Endothelial cell (in vitro differentiated cells): ENCODE measurements around the gene SLC37A1. TPM values are rescaled to one million over a fixed set of nuclear protein-coding genes. Genes with fewer than 3 reads are reported as not detected.

Source experiments
- DNase-seq: peaks from one replicate; pipeline ENCODE4 v3.0.0; 2021; ENCODE audit warnings: low spot score
- H3K27ac Mint-ChIP-seq: one replicate; pipeline ENCODE4 v1.8.0; 2021; ENCODE audit warnings: mixed read lengths, inconsistent platforms; ENCODE audit not compliant: unreplicated experiment
- H3K27me3 Mint-ChIP-seq: one replicate; pipeline ENCODE4 v1.8.0; 2021; ENCODE audit warnings: mild to moderate bottlenecking, moderate library complexity, mixed read lengths, inconsistent platforms; ENCODE audit not compliant: unreplicated experiment
- H3K36me3 Mint-ChIP-seq: one replicate; pipeline ENCODE4 v1.8.0; 2021; ENCODE audit warnings: mild to moderate bottlenecking, low read depth, mixed read lengths, inconsistent platforms; ENCODE audit not compliant: unreplicated experiment
- H3K4me1 Mint-ChIP-seq: one replicate; pipeline ENCODE4 v1.8.0; 2021; ENCODE audit warnings: mild to moderate bottlenecking, mixed read lengths, inconsistent platforms; ENCODE audit not compliant: unreplicated experiment
- H3K4me3 Mint-ChIP-seq: one replicate; pipeline ENCODE4 v1.8.0; 2021; ENCODE audit warnings: mild to moderate bottlenecking, mixed read lengths, inconsistent platforms; ENCODE audit not compliant: unreplicated experiment
- H3K9me3 Mint-ChIP-seq: one replicate; pipeline ENCODE4 v1.8.0; 2021; ENCODE audit warnings: mixed read lengths, inconsistent platforms; ENCODE audit not compliant: unreplicated experiment
- CTCF ChIP-seq: fragments of 200-600 bp; sonication (generic); IDR thresholded peaks from one replicate; pipeline ENCODE4 v1.5.0; 2021; ENCODE audit warnings: antibody characterized with exemption; ENCODE audit not compliant: unreplicated experiment
- total RNA-seq: library from RNA; stranded (reverse); fragmentation: NEBNext Ultra II Directional; extraction: Animal tissue kit (Norgen Biotek cat#: 25700); gene quantifications from one replicate; pipeline ENCODE4 v1.2.1, GENCODE V29; 2021; ENCODE audit not compliant: unreplicated experiment

The SLC37A1 gene
- total RNA-seq, 1 donor from 2014 or later = 12.3 TPM

- no peaks in the 10 kb centered on the region for H3K27me3 Mint-ChIP-seq
- no peak for TF ChIP-seq CTCF
- H3K4me1 Mint-ChIP-seq = no peaks in the 10 kb centered on the region
- no peak for DNase-seq
- no peaks in the 10 kb centered on the region for H3K36me3 Mint-ChIP-seq
- H3K9me3 Mint-ChIP-seq = no peaks in the 10 kb centered on the region
- no peak overlapping the region for H3K4me3 Mint-ChIP-seq
- H3K27ac Mint-ChIP-seq = no peak overlapping the region
Observed at GRCh38 chr21:42616941-42617340, 103.3 kb downstream of the SLC37A1 start.

- TF ChIP-seq CTCF = no peak
- Mint-ChIP-seq H3K27me3 (no peaks in the 10 kb centered on the region), H3K36me3 (no peaks in the 10 kb centered on the region), H3K4me3 (no peak overlapping the region), H3K4me1 (no peaks in the 10 kb centered on the region), H3K9me3 (no peaks in the 10 kb centered on the region), H3K27ac (no peak overlapping the region)
- no peak for DNase-seq
Observed at GRCh38 chr21:42617486-42617885, 103.8 kb downstream of the SLC37A1 start.

GRCh38 chr21:42618707-42619102 is 105.1 kb downstream of the SLC37A1 start:
- Mint-ChIP-seq H3K36me3 (no peaks in the 10 kb centered on the region), H3K4me1 (no peaks in the 10 kb centered on the region), H3K9me3 (no peaks in the 10 kb centered on the region), H3K27me3 (no peaks in the 10 kb centered on the region), H3K27ac (no peak overlapping the region), H3K4me3 (no peak overlapping the region)
- no peak for DNase-seq
- TF ChIP-seq CTCF = no peak

- TF ChIP-seq CTCF = no peak
- Mint-ChIP-seq H3K9me3 (no peaks in the 10 kb centered on the region), H3K4me1 (no peaks in the 10 kb centered on the region), H3K36me3 (no peaks in the 10 kb centered on the region), H3K4me3 (no peak overlapping the region), H3K27ac (no peak overlapping the region), H3K27me3 (no peaks in the 10 kb centered on the region)
- no peak for DNase-seq
Observed at GRCh38 chr21:42619166-42619565, 105.5 kb downstream of the SLC37A1 start.

GRCh38 chr21:42619841-42620240 is 106.2 kb downstream of the SLC37A1 start:
- no peak for DNase-seq
- Mint-ChIP-seq H3K4me1 (no peaks in the 10 kb centered on the region), H3K4me3 (no peak overlapping the region), H3K27ac (no peak overlapping the region), H3K9me3 (no peaks in the 10 kb centered on the region), H3K27me3 (no peaks in the 10 kb centered on the region), H3K36me3 (no peaks in the 10 kb centered on the region)
- TF ChIP-seq CTCF = no peak
